HEK293 (cell line): ENCODE measurements around the gene MKLN1.

Source experiments
- GLIS1 ChIP-seq: fragments of 450-650 bp; formaldehyde crosslinking; IDR thresholded peaks from 2 replicates; pipeline ENCODE4 v1.5.1; 2016; ENCODE audit warnings: missing biosample characterization, missing genetic modification characterization
- ZBTB26 ChIP-seq: fragments of 450-650 bp; formaldehyde crosslinking; optimal IDR thresholded peaks from 2 replicates; pipeline ENCODE3; 2016; ENCODE audit warnings: missing biosample characterization, mild to moderate bottlenecking, missing genetic modification characterization

- TF ChIP-seq GLIS1 (no peak), ZBTB26 (tag by site-specific recombination) (no peak)
These were observed 166.5 kb downstream of the MKLN1 start for GRCh38 chr7:131494182-131494581.
